ENCODE measurements around the gene SLC17A9. TPM values are rescaled to one million over a fixed set of nuclear protein-coding genes. Genes with fewer than 3 reads are reported as not detected.

Gene SLC17A9
- total RNA-seq, 4 donors from 2014 or later = 3.8 to 19.0 (median 5.2) TPM

DNA sequence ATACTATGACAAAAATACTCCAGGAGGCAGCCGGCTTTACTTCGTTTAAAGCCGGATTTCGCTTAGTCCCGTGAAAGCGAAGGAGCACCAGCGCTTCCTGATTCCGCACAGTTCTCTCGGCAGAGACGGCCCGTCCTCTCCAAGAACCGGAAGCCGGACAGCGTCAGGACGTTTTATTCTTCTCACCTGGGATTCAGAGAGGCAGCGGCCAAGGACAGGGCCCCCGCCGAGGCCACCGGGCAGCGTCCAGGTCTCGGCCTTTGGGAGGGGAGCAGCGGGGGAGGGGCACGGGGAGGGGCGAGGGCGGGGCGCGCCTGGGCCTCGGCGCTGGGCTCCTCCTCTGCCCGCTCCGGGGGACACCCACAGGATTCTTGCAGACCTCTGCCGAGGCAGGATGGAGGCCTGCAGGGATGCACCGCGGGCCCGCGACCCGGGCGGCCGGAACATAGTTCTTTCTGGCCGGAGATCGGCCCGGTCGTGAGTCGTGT is 23.4 kb upstream of the SLC17A9 start:
- Histone ChIP-seq H3K27me3 (no peaks in the 10 kb centered on the region), H3K27ac (peak overlapping the region; percentile 73 to 99 (median 94)), H3K4me1 (peaks cover 7 to 43% (median 16%) of the 10 kb centered on the region in 4 donors), H3K4me3 (peak overlapping the region; percentile 54 to 64 (median 60)), H3K9me3 (no peaks in the 10 kb centered on the region), H3K36me3 (peaks cover 0 to 2% (median 0%) of the 10 kb centered on the region in 3 donors)
- DNase-seq = peak; percentile 65 to 87 (median 83)
- TF ChIP-seq, protein P1, sequence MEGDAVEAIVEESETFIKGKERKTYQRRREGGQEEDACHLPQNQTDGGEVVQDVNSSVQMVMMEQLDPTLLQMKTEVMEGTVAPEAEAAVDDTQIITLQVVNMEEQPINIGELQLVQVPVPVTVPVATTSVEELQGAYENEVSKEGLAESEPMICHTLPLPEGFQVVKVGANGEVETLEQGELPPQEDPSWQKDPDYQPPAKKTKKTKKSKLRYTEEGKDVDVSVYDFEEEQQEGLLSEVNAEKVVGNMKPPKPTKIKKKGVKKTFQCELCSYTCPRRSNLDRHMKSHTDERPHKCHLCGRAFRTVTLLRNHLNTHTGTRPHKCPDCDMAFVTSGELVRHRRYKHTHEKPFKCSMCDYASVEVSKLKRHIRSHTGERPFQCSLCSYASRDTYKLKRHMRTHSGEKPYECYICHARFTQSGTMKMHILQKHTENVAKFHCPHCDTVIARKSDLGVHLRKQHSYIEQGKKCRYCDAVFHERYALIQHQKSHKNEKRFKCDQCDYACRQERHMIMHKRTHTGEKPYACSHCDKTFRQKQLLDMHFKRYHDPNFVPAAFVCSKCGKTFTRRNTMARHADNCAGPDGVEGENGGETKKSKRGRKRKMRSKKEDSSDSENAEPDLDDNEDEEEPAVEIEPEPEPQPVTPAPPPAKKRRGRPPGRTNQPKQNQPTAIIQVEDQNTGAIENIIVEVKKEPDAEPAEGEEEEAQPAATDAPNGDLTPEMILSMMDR (IDR thresholded peaks at IDR 0.05) = no peak
- TF ChIP-seq POLR2A (IDR thresholded peaks at IDR 0.05) = peak; percentile 41 to 71

- Histone ChIP-seq H3K27me3 (no peaks in the 10 kb centered on the region), H3K36me3 (peaks cover 0 to 6% (median 0%) of the 10 kb centered on the region in 3 donors), H3K4me1 (peaks cover 7 to 44% (median 18%) of the 10 kb centered on the region in 4 donors), H3K4me3 (no peak overlapping the region), H3K27ac (no peak overlapping the region), H3K9me3 (no peaks in the 10 kb centered on the region)
- peak in 1 of 3 donors; percentile 37 for DNase-seq
- TF ChIP-seq, protein P1 (IDR thresholded peaks at IDR 0.05) = no peak
- TF ChIP-seq POLR2A (IDR thresholded peaks at IDR 0.05) = no peak
Measured at GRCh38 chr20:62931464-62931863, 21.0 kb upstream of the SLC17A9 start.

DNA sequence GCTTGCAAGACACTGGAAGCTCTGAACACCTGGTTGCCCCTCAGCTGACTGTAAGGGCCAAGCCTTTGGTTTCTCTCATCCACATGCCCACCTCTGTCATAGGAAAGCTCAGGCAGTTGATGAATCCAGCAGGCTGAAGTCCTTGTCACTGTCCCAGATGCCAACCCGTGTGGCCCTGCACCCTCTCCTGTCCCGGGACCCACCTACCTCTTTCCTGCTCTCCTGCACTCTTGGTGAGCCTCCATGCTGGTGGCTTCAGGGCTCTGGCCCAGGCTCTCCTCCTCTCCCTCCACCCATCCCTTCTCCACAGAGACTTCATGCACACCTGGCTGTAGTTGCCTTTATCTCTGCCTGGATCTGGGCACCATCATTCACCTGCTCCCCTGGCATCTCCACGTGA is 18.5 kb upstream of the SLC17A9 start:
- Histone ChIP-seq H3K36me3 (peaks cover 0 to 6% (median 0%) of the 10 kb centered on the region in 3 donors), H3K9me3 (no peaks in the 10 kb centered on the region), H3K27ac (no peak overlapping the region), H3K4me1 (peaks cover 0 to 30% (median 9%) of the 10 kb centered on the region in 4 donors), H3K27me3 (no peaks in the 10 kb centered on the region), H3K4me3 (no peak overlapping the region)
- TF ChIP-seq POLR2A (IDR thresholded peaks at IDR 0.05) = no peak
- TF ChIP-seq, protein P1 (IDR thresholded peaks at IDR 0.05) = no peak
- peak in 1 of 3 donors; percentile 32 for DNase-seq

DNA sequence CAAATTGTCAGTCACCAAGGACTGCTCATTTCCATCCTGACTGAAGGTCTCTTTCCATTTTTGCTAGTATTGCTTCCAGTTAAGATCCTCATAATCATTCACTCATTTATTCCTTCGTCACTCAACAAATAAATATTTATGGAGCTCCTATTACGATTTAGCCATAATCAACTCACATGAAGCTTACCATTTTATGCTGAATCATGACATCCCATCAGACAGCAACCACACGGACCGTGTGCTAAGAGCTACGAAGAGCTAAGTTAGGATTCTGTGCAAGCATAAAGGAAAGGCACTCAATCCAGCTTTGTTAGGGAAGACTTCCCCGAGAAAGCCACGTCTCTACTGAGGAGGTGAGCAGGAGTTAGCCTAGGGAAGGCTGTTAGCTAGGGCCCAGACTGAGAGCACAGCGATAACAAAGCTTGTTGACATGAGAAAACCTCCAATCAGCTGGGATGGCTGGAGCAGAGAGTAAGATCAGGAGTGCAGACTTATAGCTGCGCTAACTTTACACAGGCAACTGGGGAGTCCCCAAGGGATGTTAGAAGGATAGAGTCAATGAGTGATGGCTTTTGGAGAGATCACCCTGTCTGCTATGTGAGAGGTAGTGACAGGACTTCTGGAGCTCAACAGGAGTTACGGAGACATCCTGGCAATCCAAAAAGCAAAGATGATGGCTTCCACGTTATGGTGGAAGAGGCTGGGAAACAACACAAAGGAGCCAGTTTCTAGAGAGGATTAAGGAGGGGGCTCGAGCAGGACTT is 17.1 kb upstream of the SLC17A9 start:
- Histone ChIP-seq H3K27ac (no peak overlapping the region), H3K4me3 (no peak overlapping the region), H3K36me3 (peaks cover 0 to 6% (median 0%) of the 10 kb centered on the region in 3 donors), H3K4me1 (peaks cover 0 to 28% (median 16%) of the 10 kb centered on the region in 4 donors), H3K9me3 (no peaks in the 10 kb centered on the region), H3K27me3 (no peaks in the 10 kb centered on the region)
- DNase-seq = no peak
- TF ChIP-seq, protein P1 (IDR thresholded peaks at IDR 0.05) = no peak
- no peak for TF ChIP-seq POLR2A (IDR thresholded peaks at IDR 0.05)

- TF ChIP-seq, protein P1 (IDR thresholded peaks at IDR 0.05) = no peak
- Histone ChIP-seq H3K36me3 (peaks cover 0 to 9% (median 0%) of the 10 kb centered on the region in 3 donors), H3K27ac (no peak overlapping the region), H3K9me3 (no peaks in the 10 kb centered on the region), H3K4me3 (peak overlapping the region in 1 of 4 donors; percentile 90), H3K4me1 (peaks cover 0 to 28% (median 16%) of the 10 kb centered on the region in 4 donors), H3K27me3 (no peaks in the 10 kb centered on the region)
- peak in 1 of 3 donors; percentile 44 for DNase-seq
Measured at GRCh38 chr20:62935968-62936585, 16.4 kb upstream of the SLC17A9 start.

All from Peyer's patch (tissue), 4 donors.